HG03280 (cell line): Measurements from ENCODE around the gene PPP1R13L.
A peak's percentile ranks its signal among the peaks of the same experiment; 100 is the strongest.
"Not testable (repeated sequence)": the region's sequence is repeated elsewhere in the genome, so short reads cannot be mapped to it uniquely, and the experiment has no call there.

ENCODE experiments used
- ATAC-seq: cut with Tn5 transposase; IDR thresholded peaks from one replicate; pipeline ENCODE4 v1.9.1; 2021; ENCODE audit warnings: mild to moderate bottlenecking, moderate library complexity; ENCODE audit not compliant: unreplicated experiment

Gene PPP1R13L

GRCh38 chr19:45437328-45437727 lies 32.5 kb upstream of the PPP1R13L start:
- ATAC-seq: no peak

- ATAC-seq: not testable (repeated sequence)
Observed at GRCh38 chr19:45432543-45432942, 27.7 kb upstream of the PPP1R13L start.

- not testable (repeated sequence) for ATAC-seq
Observed at GRCh38 chr19:45431008-45431407, 26.1 kb upstream of the PPP1R13L start.

GRCh38 chr19:45429896-45430295 lies 25.0 kb upstream of the PPP1R13L start:
- ATAC-seq: not testable (repeated sequence)

- no peak for ATAC-seq
Observed at GRCh38 chr19:45428384-45429231, 23.7 kb upstream of the PPP1R13L start.

- no peak for ATAC-seq
Observed at GRCh38 chr19:45424191-45425058, 19.6 kb upstream of the PPP1R13L start.

GRCh38 chr19:45423589-45424190 lies 18.8 kb upstream of the PPP1R13L start, which contains the start of gene ERCC1:
Gene ERCC1 (minus strand): TSS chr19:45423917. CDS start chr19:45423374, 543 bp downstream.
- ATAC-seq: peak; percentile 75

- no peak for ATAC-seq
Observed at GRCh38 chr19:45423033-45423588, 18.2 kb upstream of the PPP1R13L start.

GRCh38 chr19:45421947-45422498 lies 17.2 kb upstream of the PPP1R13L start:
- ATAC-seq: no peak

GRCh38 chr19:45420871-45421270 lies 16.0 kb upstream of the PPP1R13L start:
- no peak for ATAC-seq

GRCh38 chr19:45420356-45420755 lies 15.5 kb upstream of the PPP1R13L start:
- no peak for ATAC-seq

GRCh38 chr19:45419895-45420294 lies 15.0 kb upstream of the PPP1R13L start:
- no peak for ATAC-seq

- peak; percentile 38 for ATAC-seq
Observed at GRCh38 chr19:45419396-45419795, 14.5 kb upstream of the PPP1R13L start.

GRCh38 chr19:45418802-45419201 lies 13.9 kb upstream of the PPP1R13L start:
- ATAC-seq: no peak

GRCh38 chr19:45417151-45417550 lies 12.3 kb upstream of the PPP1R13L start:
- ATAC-seq: no peak

GRCh38 chr19:45414468-45414867 lies 9.6 kb upstream of the PPP1R13L start:
- ATAC-seq: no peak

- ATAC-seq: no peak
Observed at GRCh38 chr19:45413497-45413896, 8.6 kb upstream of the PPP1R13L start.

- not testable (repeated sequence) for ATAC-seq
Observed at GRCh38 chr19:45410330-45410729, 5.5 kb upstream of the PPP1R13L start.

- no peak for ATAC-seq
Observed at GRCh38 chr19:45409557-45409920, 4.7 kb upstream of the PPP1R13L start.

- ATAC-seq: no peak
Observed at GRCh38 chr19:45408830-45409556, 4.1 kb upstream of the PPP1R13L start.
